Right cardiac atrium (tissue), 5 donors: ENCODE measurements around the gene MIA2. TPM values are rescaled to one million over a fixed set of nuclear protein-coding genes. Genes with fewer than 3 reads are reported as not detected.
A peak's percentile ranks its signal among the peaks of the same experiment; 100 is the strongest.

ENCODE experiments used
- ATAC-seq, 2 donors: fragments of 200-7000 bp; cut with Tn5 transposase; one replicate each; pipeline versions ENCODE4 v1.8.0 to v1.9.1; 2020; ENCODE audit warnings: moderate library complexity in 2 of 2, mild to moderate bottlenecking in 1 of 2
- DNase-seq, 3 donors: peaks; one replicate each; pipeline ENCODE4 v3.0.0-alpha.2; 2020
- H3K27ac ChIP-seq: one replicate; pipeline ENCODE4 v1.5.1; 2013; ENCODE audit warnings: mild to moderate bottlenecking, low read length, control low read depth, moderate library complexity
- H3K27me3 ChIP-seq: one replicate; pipeline ENCODE4 v1.6.1; 2013; ENCODE audit not compliant: control insufficient read depth, insufficient read depth
- H3K4me1 ChIP-seq: one replicate; pipeline ENCODE4 v1.6.1; 2013; ENCODE audit warnings: low read length; ENCODE audit not compliant: control insufficient read depth, insufficient read depth
- H3K4me3 ChIP-seq: one replicate; pipeline ENCODE4 v1.5.1; 2013; ENCODE audit warnings: low read length, control low read depth
- H3K9me3 ChIP-seq: one replicate; pipeline ENCODE4 v1.6.1; 2013; ENCODE audit warnings: low read length; ENCODE audit not compliant: control insufficient read depth
- WGBS: extraction: QIAGEN DNeasy Blood & Tissue Kit; methylation state at CpG from one replicate; pipeline ENCODE4 v1.1.7; 2013; 5-methylcytosine and 5-hydroxymethylcytosine counted together
- intact Hi-C, 4 donors: fragments of 100-400 bp; cut with DNase I; formaldehyde crosslinking; loops; one replicate each; pipeline versions ENCODE4 v1.11.0 to v1.14.0; 2022 to 2023
- polyA plus RNA-seq: library from polyadenylated mRNA; stranded (reverse); fragments of 200-250 nt; gene quantifications from one replicate; pipeline ENCODE4 v1.2.3, GENCODE V29; 2013
- total RNA-seq, 4 donors: library from RNA; stranded (reverse); fragmentation: NEBNext Ultra II Directional; extraction: Animal tissue kit (Norgen Biotek cat#: 25700); gene quantifications; one replicate each; pipeline ENCODE4 v1.2.1, GENCODE V29; 2021
- donor health status: healthy with polysubstance abuse.
- donor health status: DM: no; HTN: yes; CAD: no.
- donor health status: DM: no; HTN: no; CAD: no.
- donor health status: DM: no; HTN: yes; CAD: no; lungs with severe emphysema.
- donor health status: DM: yes; HTN: yes; CAD: no.

MIA2 gene
- total and polyA plus RNA-seq, 5 donors: 17.7 to 32.7 (median 21.8) TPM

DNA sequence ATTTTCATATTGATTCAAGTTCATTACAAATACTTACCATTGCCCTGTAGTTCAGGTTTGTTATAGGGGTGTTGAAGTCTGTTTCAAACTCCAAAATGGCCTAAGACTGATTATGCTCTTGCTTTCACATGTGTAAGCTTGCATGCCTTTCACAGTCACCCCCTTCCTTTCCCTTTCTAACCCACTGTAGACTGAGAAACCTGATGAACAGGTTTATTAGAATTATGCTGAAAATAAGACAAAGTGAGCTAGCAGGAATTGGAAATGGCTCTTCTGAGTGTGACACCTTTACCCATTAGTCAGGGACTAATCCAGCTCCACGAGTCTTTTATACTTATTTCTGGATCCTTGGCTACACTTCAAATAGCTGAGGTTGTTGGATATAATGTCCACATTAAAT is 159.6 kb downstream of the MIA2 start:
- no peak for ATAC-seq
- no peaks in the 10 kb centered on the region for H3K27me3 ChIP-seq
- no peak overlapping the region for H3K27ac ChIP-seq
- 38% methylated on average over 1 of the region's 1 CpG for WGBS
- H3K4me3 ChIP-seq: no peak overlapping the region
- DNase-seq: no peak
- no peaks in the 10 kb centered on the region for H3K4me1 ChIP-seq
- intact Hi-C loops: no loop called here
- H3K9me3 ChIP-seq: no peaks in the 10 kb centered on the region

GRCh38 chr14:39395555-39396254 is 162.0 kb downstream of the MIA2 start:
- WGBS: 79% methylated on average over 3 of the region's 4 CpGs
- Histone ChIP-seq H3K9me3 (no peaks in the 10 kb centered on the region), H3K27ac (no peak overlapping the region), H3K4me3 (no peak overlapping the region), H3K4me1 (no peaks in the 10 kb centered on the region), H3K27me3 (no peaks in the 10 kb centered on the region)
- intact Hi-C loops: no loop called here
- DNase-seq: no peak
- ATAC-seq: no peak

DNA sequence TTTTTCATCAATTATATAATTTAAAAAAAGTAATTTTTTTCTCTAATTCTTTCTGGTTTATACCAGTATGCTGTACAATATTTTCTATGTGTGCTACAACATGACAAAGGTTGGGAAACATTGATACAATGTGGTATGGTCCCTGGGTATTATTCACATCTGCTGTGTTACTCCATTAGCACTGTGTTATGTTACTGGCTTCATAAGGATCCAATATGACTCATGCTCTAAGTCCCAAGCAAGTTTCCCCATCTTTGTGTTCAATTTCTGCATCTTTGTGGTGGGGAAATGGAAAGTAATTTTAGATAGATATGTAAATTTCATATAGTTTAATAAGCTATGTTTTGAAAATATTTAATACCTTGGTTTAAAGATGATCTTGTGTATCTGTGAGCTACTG is 162.7 kb downstream of the MIA2 start:
- DNase-seq: no peak
- Histone ChIP-seq H3K9me3 (no peaks in the 10 kb centered on the region), H3K27ac (no peak overlapping the region), H3K4me3 (no peak overlapping the region), H3K4me1 (no peaks in the 10 kb centered on the region), H3K27me3 (no peaks in the 10 kb centered on the region)
- intact Hi-C loops: no loop called here
- ATAC-seq: no peak

GRCh38 chr14:39398382-39398781 is 164.7 kb downstream of the MIA2 start:
- H3K27ac ChIP-seq: no peak overlapping the region
- no peaks in the 10 kb centered on the region for H3K27me3 ChIP-seq
- H3K4me1 ChIP-seq: no peaks in the 10 kb centered on the region
- intact Hi-C loops: no loop called here
- H3K4me3 ChIP-seq: no peak overlapping the region
- DNase-seq: no peak
- no peaks in the 10 kb centered on the region for H3K9me3 ChIP-seq
- 74% methylated on average over 6 of the region's 6 CpGs for WGBS
- ATAC-seq: peak in 1 of 2 donors; percentile 36

DNA sequence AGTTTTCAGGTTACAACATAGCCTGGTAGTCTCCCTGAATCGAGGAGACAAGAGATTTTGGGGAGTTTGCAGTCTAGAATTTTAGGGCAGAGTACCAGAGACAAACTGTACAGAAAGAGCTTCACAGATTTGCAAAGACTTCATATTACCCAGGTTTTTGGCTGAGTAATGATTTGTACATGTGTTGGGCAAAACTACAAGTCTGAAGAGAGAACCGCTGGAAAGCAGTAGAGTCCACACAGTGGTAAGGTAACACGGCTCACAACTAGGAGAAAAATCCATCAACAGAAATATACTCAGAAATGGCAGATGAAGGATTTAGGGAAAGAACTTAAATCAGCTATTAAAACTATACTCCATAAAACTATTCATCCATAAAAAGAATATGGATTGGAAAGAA is 172.8 kb downstream of the MIA2 start:
- ATAC-seq (no peak), DNase-seq (no peak)
- Histone ChIP-seq H3K9me3 (no peaks in the 10 kb centered on the region), H3K27ac (no peak overlapping the region), H3K4me3 (no peak overlapping the region), H3K27me3 (no peaks in the 10 kb centered on the region), H3K4me1 (no peaks in the 10 kb centered on the region)
- 95% methylated on average over 3 of the region's 3 CpGs for WGBS
- intact Hi-C loops: no loop called here

- H3K4me3 ChIP-seq: no peak overlapping the region
- 100% methylated on average over 1 of the region's 1 CpG for WGBS
- H3K27me3 ChIP-seq: no peaks in the 10 kb centered on the region
These were observed 182.4 kb downstream of the MIA2 start for GRCh38 chr14:39416072-39416471.

GRCh38 chr14:39417014-39417413 is 183.3 kb downstream of the MIA2 start:
- DNase-seq (no peak), ATAC-seq (no peak)
- intact Hi-C loops: no loop called here
- Histone ChIP-seq H3K27me3 (no peaks in the 10 kb centered on the region), H3K9me3 (no peaks in the 10 kb centered on the region), H3K4me3 (no peak overlapping the region), H3K27ac (no peak overlapping the region), H3K4me1 (peaks cover 1% of the 10 kb centered on the region)
- 94% methylated on average over 2 of the region's 2 CpGs for WGBS

More at GRCh38 chr14:39416072-39416471, 182.4 kb downstream of the MIA2 start:
- ATAC-seq (no peak), DNase-seq (no peak)
- no peaks in the 10 kb centered on the region for H3K4me1 ChIP-seq
- no peaks in the 10 kb centered on the region for H3K9me3 ChIP-seq
- intact Hi-C loops: no loop called here
- H3K27ac ChIP-seq: no peak overlapping the region

- no peak for DNase-seq
- no peak for ATAC-seq
- Histone ChIP-seq H3K9me3 (no peaks in the 10 kb centered on the region), H3K27me3 (no peaks in the 10 kb centered on the region), H3K4me1 (peaks cover 5% of the 10 kb centered on the region), H3K4me3 (no peak overlapping the region), H3K27ac (no peak overlapping the region)
- 98% methylated on average over 1 of the region's 1 CpG for WGBS
- intact Hi-C loops: no loop called here
These were observed 185.6 kb downstream of the MIA2 start for GRCh38 chr14:39419272-39419671.

- H3K4me3 ChIP-seq: no peak overlapping the region
- no peaks in the 10 kb centered on the region for H3K27me3 ChIP-seq
- ATAC-seq (peak in 1 of 2 donors; percentile 29), DNase-seq (no peak)
- intact Hi-C loops: loop anchor here in 1 of 4 donors (10.0 kb wide), 1 partner anchor 307 kb away; the partner anchor contains the start of gene GEMIN2
- H3K27ac ChIP-seq: no peak overlapping the region
- no peaks in the 10 kb centered on the region for H3K9me3 ChIP-seq
- peaks cover 5% of the 10 kb centered on the region for H3K4me1 ChIP-seq
These were observed 188.5 kb downstream of the MIA2 start for GRCh38 chr14:39422243-39422642.

DNA sequence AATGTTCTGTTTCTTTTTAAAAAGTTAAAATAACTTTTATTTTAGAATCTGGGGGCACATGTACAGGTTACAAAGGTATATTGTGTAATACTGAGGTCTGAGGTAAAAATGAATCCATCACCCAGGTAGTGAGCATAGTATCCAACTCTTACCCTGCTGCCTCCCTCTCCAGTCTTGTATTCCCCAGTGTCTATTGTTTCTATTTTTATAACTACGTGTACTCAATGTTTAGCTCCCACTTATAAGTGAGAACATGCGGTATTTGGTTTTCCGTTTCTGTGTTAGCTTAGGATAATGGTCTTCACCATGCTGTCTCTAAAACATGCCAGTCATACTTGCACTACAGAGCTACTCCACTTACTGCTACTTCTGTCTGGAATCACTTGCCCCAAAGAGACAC is 190.1 kb downstream of the MIA2 start:
- H3K27me3 ChIP-seq: no peaks in the 10 kb centered on the region
- H3K27ac ChIP-seq: no peak overlapping the region
- intact Hi-C loops: loop anchor here in 1 of 4 donors (10.0 kb wide), 1 partner anchor 309 kb away; the partner anchor contains the start of gene GEMIN2
- DNase-seq: no peak
- WGBS: 66% methylated on average over 3 of the region's 3 CpGs
- peaks cover 5% of the 10 kb centered on the region for H3K4me1 ChIP-seq
- no peaks in the 10 kb centered on the region for H3K9me3 ChIP-seq
- no peak overlapping the region for H3K4me3 ChIP-seq
- no peak for ATAC-seq

GRCh38 chr14:39425947-39426346 is 192.2 kb downstream of the MIA2 start:
- H3K27me3 ChIP-seq: no peaks in the 10 kb centered on the region
- WGBS: 90% methylated on average over 3 of the region's 3 CpGs
- peaks cover 7% of the 10 kb centered on the region for H3K4me1 ChIP-seq
- intact Hi-C loops: loop anchor here in 1 of 4 donors (10.0 kb wide), 1 partner anchor 311 kb away; the partner anchor contains the start of gene GEMIN2
- no peaks in the 10 kb centered on the region for H3K9me3 ChIP-seq
- DNase-seq (no peak), ATAC-seq (no peak)
- no peak overlapping the region for H3K4me3 ChIP-seq
- H3K27ac ChIP-seq: no peak overlapping the region
